Retinal pigment epithelial cell (primary cell): ENCODE measurements around the gene SLC35A4.

Experiments
- DNase-seq: peaks from one replicate; pipeline ENCODE4 v3.0.0-alpha.2; 2010; ENCODE audit warnings: low read depth
- H3K4me3 ChIP-seq: 2 replicates; pipeline ENCODE4 v1.5.1; 2011; ENCODE audit warnings: mild to moderate bottlenecking, low read length, control low read depth, moderate library complexity
- TF ChIP-seq, protein P1 (sequence below): conservative IDR thresholded peaks from 2 replicates; pipeline ENCODE4 v1.5.1; 2011; ENCODE audit warnings: low read depth, low read length, control low read depth, inconsistent platforms

SLC35A4 gene

GRCh38 chr5:140611020-140611521 is 46.4 kb downstream of the SLC35A4 start:
- no peak for DNase-seq
- no peak overlapping the region for H3K4me3 ChIP-seq
- TF ChIP-seq, protein P1, sequence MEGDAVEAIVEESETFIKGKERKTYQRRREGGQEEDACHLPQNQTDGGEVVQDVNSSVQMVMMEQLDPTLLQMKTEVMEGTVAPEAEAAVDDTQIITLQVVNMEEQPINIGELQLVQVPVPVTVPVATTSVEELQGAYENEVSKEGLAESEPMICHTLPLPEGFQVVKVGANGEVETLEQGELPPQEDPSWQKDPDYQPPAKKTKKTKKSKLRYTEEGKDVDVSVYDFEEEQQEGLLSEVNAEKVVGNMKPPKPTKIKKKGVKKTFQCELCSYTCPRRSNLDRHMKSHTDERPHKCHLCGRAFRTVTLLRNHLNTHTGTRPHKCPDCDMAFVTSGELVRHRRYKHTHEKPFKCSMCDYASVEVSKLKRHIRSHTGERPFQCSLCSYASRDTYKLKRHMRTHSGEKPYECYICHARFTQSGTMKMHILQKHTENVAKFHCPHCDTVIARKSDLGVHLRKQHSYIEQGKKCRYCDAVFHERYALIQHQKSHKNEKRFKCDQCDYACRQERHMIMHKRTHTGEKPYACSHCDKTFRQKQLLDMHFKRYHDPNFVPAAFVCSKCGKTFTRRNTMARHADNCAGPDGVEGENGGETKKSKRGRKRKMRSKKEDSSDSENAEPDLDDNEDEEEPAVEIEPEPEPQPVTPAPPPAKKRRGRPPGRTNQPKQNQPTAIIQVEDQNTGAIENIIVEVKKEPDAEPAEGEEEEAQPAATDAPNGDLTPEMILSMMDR, result no peak
